ENCODE results near the gene MRPL33. TPM values are rescaled to one million over a fixed set of nuclear protein-coding genes. Genes with fewer than 3 reads are reported as not detected.
A peak's percentile ranks its signal among the peaks of the same experiment; 100 is the strongest.

The MRPL33 gene
- total RNA-seq, 1 donor from 2014 or later, result 53.5 TPM

DNA sequence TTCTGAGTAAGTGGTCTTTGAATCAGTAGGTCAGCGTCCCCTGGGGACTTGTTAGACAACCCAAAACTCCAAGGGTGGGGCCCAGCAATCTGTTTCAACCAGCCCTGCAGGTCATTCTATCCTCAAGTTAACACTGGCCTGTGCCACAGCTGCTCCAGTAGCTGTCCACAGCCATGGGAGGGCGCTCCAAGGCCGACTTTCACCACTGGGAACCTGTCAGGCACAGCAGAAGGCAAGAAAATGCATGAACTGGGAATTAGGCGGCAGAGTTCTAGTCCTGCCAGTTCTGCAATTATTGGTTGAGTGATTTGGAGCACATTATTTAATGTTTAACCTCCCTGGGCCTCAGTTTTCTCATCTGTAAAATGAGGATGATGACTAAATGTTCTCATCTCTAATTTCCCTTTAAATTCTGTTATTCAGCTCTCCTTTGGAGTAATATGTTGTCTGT, 17.4 kb upstream of the MRPL33 start:
- DNase-seq (ENCODE audit: low read depth, low spot score), result peak; percentile 76
- Mint-ChIP-seq H3K9me3 (no peaks in the 10 kb centered on the region), H3K4me3 (peak overlapping the region; percentile 67), H3K4me1 (peaks cover 22% of the 10 kb centered on the region), H3K27me3 (ENCODE audit: low read depth) (peaks cover 3% of the 10 kb centered on the region), H3K36me3 (ENCODE audit: low read depth) (no peaks in the 10 kb centered on the region), H3K27ac (ENCODE audit: unreplicated experiment) (no peak overlapping the region)
- TF ChIP-seq, protein P1, sequence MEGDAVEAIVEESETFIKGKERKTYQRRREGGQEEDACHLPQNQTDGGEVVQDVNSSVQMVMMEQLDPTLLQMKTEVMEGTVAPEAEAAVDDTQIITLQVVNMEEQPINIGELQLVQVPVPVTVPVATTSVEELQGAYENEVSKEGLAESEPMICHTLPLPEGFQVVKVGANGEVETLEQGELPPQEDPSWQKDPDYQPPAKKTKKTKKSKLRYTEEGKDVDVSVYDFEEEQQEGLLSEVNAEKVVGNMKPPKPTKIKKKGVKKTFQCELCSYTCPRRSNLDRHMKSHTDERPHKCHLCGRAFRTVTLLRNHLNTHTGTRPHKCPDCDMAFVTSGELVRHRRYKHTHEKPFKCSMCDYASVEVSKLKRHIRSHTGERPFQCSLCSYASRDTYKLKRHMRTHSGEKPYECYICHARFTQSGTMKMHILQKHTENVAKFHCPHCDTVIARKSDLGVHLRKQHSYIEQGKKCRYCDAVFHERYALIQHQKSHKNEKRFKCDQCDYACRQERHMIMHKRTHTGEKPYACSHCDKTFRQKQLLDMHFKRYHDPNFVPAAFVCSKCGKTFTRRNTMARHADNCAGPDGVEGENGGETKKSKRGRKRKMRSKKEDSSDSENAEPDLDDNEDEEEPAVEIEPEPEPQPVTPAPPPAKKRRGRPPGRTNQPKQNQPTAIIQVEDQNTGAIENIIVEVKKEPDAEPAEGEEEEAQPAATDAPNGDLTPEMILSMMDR (conservative IDR thresholded peaks at IDR 0.05), result peak; percentile 87

DNA sequence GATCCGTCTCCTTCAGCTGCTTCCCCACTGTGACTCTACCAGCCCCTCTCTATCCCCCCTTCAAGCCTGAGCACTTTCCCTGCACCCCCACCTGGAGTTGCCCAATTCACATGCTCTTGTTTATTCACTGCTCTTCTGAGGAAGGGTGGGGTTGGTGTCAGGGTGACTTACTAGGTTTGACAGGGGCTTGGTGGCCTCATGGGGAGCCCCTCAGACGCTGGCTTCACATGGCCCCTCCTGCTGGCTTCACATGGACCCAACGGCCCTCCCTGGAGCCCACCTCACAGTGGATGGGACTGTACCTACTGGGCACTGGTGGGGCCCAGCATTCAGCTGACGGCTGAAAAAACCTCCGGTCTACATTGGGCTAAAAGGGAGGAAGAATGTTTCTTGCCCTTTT, 16.7 kb upstream of the MRPL33 start:
- TF ChIP-seq, protein P1 (conservative IDR thresholded peaks at IDR 0.05), result no peak
- H3K27ac Mint-ChIP-seq (ENCODE audit: unreplicated experiment), result no peak overlapping the region
- H3K36me3 Mint-ChIP-seq (ENCODE audit: low read depth), result no peaks in the 10 kb centered on the region
- H3K27me3 Mint-ChIP-seq (ENCODE audit: low read depth), result no peaks in the 10 kb centered on the region
- H3K4me3 Mint-ChIP-seq, result no peak overlapping the region
- peaks cover 22% of the 10 kb centered on the region for H3K4me1 Mint-ChIP-seq
- H3K9me3 Mint-ChIP-seq, result no peaks in the 10 kb centered on the region
- DNase-seq (ENCODE audit: low read depth, low spot score), result no peak

DNA sequence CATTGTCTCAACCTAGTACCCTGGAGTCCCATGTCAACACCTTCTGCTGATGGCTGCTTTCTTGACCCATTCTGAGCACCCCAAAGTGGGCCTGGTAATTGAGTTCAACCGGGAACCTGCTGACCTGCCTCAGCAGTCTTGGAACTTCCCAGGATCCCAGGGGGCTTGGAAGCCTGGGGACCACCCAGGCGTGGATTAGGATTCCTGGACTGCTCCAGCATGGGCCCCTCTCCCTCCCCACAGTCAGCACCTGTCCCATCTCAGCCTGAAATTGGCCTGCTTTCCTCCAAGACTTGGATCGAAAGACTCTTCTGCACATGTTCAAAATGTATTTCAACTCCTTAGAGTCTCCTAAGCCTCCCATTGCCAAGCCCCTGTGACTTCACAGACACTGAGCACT, 15.4 kb upstream of the MRPL33 start:
- Mint-ChIP-seq H3K27ac (ENCODE audit: unreplicated experiment) (no peak overlapping the region), H3K4me1 (peaks cover 22% of the 10 kb centered on the region), H3K9me3 (no peaks in the 10 kb centered on the region), H3K36me3 (ENCODE audit: low read depth) (no peaks in the 10 kb centered on the region), H3K27me3 (ENCODE audit: low read depth) (no peaks in the 10 kb centered on the region), H3K4me3 (no peak overlapping the region)
- TF ChIP-seq, protein P1 (conservative IDR thresholded peaks at IDR 0.05), result no peak
- no peak for DNase-seq (ENCODE audit: low read depth, low spot score)

DNA sequence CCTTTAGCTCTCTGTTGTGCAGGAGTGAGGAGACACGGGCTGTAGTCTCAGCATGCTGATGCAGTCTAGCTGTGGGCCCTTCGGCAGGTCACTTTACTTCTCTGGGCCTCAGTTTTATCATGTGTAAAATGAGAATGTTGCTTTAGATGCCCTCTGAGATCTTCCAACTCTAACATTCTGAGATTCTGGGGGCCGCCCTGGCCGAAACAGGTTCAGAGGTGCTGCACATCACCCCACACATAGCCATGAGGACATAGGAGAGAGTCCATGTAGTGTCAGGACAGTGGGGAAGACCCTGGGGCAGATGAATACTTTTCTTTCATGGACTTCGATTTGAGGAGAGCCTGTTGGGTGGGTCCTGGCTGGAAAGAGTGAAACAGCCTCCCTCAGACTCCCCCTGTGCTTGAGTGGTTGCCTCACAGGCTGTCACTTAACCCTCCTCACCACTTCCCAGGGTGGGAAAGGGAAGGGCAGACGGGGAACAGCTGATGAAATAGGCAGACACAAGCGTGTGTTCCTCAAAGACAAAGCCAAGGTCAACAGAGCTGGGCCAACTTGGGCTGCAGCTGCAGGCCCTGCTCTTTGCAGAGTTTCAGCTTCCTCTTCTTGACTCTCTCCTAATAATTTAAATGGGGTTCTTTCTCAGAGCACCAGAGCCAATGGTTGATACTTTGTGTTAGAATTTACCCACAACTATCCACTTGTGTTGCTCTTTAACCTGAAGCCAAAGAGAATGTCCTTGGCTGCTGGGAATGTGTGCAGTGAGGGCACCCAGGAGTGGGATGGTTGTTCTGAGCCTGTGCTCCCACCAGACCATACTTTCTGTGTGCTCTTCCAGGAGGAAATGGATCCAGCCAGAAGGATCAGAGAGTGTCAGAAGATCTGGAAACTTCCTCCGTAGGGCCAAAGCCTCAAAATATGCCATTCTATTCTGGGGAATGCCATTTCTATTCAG, 14.7 kb upstream of the MRPL33 start:
- TF ChIP-seq, protein P1 (conservative IDR thresholded peaks at IDR 0.05), result no peak
- Mint-ChIP-seq H3K4me3 (no peak overlapping the region), H3K27ac (ENCODE audit: unreplicated experiment) (no peak overlapping the region), H3K9me3 (no peaks in the 10 kb centered on the region), H3K36me3 (ENCODE audit: low read depth) (no peaks in the 10 kb centered on the region), H3K4me1 (peaks cover 22% of the 10 kb centered on the region), H3K27me3 (ENCODE audit: low read depth) (no peaks in the 10 kb centered on the region)
- DNase-seq (ENCODE audit: low read depth, low spot score), result no peak

DNA sequence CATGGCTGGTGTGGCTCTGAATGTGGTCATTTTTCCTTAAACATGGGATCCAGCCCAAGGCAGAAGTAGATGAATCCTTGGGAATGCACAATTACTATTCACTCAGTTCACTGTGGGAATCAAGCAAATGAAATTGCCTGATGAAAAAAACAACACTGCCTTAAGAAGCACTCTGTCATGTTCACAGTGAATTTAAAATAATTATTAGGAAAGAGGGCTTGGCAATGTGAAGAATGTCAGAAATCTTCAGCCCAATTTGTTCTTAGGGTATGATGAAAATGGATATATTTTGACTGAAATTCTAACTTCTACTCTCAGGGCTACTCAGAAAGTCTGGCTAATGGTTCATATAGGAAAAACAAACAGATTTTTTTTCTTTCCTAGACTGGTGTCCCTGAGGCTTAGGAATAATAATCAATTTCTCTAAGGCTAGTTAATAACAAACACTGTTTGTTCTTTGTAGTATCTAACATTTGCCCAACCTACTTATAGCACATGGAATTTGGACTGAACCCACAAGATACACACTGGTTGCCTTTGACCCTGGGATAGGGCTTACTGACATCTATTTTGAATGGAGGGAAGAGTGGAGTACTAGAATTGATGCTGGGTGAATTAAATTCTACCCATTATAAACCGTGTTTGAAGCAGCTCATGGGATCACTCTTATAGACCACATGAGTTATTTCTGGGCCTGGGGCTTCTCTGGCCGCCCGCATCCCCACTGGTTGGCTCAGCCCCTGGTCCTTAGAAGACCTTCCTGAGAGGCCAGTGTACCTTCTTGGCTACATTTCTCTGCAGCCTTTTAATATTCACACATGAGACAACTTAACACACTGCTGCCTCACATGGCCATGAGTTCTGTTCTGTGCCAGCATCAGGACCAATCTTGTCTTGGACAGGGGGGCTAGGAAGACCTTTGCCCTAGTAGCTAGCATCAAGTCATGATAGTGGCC, 8.3 kb upstream of the MRPL33 start:
- no peak overlapping the region for H3K27ac Mint-ChIP-seq (ENCODE audit: unreplicated experiment)

More for the DNA sequence above, 8.3 kb upstream of the MRPL33 start:
- Mint-ChIP-seq H3K36me3 (ENCODE audit: low read depth) (no peaks in the 10 kb centered on the region), H3K9me3 (no peaks in the 10 kb centered on the region), H3K4me3 (peak overlapping the region; percentile 2), H3K4me1 (no peaks in the 10 kb centered on the region), H3K27me3 (ENCODE audit: low read depth) (peaks cover 12% of the 10 kb centered on the region)
- DNase-seq (ENCODE audit: low read depth, low spot score), result no peak
- TF ChIP-seq, protein P1 (conservative IDR thresholded peaks at IDR 0.05), result no peak

Data from neural crest cell (in vitro differentiated cells).